Effector CD8-positive, alpha-beta T cell (primary cell): ENCODE data around the gene EGFLAM.

Experiments used
- DNase-seq: peaks from one replicate; lab custom pipeline; 2025; lab: John Stamatoyannopoulos, UW

Gene EGFLAM

GRCh38 chr5:38265546-38266179 is 7.3 kb downstream of the EGFLAM start:
- no peak for DNase-seq

GRCh38 chr5:38267372-38267771 is 9.0 kb downstream of the EGFLAM start:
- no peak for DNase-seq

GRCh38 chr5:38273626-38274025 is 15.3 kb downstream of the EGFLAM start:
- no peak for DNase-seq

- no peak for DNase-seq
Observed at GRCh38 chr5:38274370-38274769, 16.0 kb downstream of the EGFLAM start.

- no peak for DNase-seq
Observed at GRCh38 chr5:38284384-38284783, 26.0 kb downstream of the EGFLAM start.

- no peak for DNase-seq
Observed at GRCh38 chr5:38285226-38285625, 26.9 kb downstream of the EGFLAM start.

- no peak for DNase-seq
Observed at GRCh38 chr5:38286002-38286401, 27.6 kb downstream of the EGFLAM start.

- no peak for DNase-seq
Observed at GRCh38 chr5:38287124-38287523, 28.8 kb downstream of the EGFLAM start.

GRCh38 chr5:38289457-38289856 is 31.1 kb downstream of the EGFLAM start:
- DNase-seq, result no peak

GRCh38 chr5:38290028-38290653 is 31.8 kb downstream of the EGFLAM start:
- no peak for DNase-seq

GRCh38 chr5:38291355-38291754 is 33.0 kb downstream of the EGFLAM start:
- no peak for DNase-seq

- no peak for DNase-seq
Observed at GRCh38 chr5:38292228-38292627, 33.9 kb downstream of the EGFLAM start.

GRCh38 chr5:38295751-38296150 is 37.4 kb downstream of the EGFLAM start:
- DNase-seq, result no peak

GRCh38 chr5:38297830-38298608 is 39.7 kb downstream of the EGFLAM start:
- DNase-seq, result no peak

- no peak for DNase-seq
Observed at GRCh38 chr5:38299585-38299984, 41.2 kb downstream of the EGFLAM start.

- no peak for DNase-seq
Observed at GRCh38 chr5:38305148-38305547, 46.8 kb downstream of the EGFLAM start.

GRCh38 chr5:38307845-38308244 is 49.5 kb downstream of the EGFLAM start:
- DNase-seq, result no peak

- no peak for DNase-seq
Observed at GRCh38 chr5:38316544-38317224, 58.3 kb downstream of the EGFLAM start.

- no peak for DNase-seq
Observed at GRCh38 chr5:38317868-38318267, 59.5 kb downstream of the EGFLAM start.

- DNase-seq, result no peak
Observed at GRCh38 chr5:38319491-38319890, 61.1 kb downstream of the EGFLAM start.

- no peak for DNase-seq
Observed at GRCh38 chr5:38321978-38322377, 63.6 kb downstream of the EGFLAM start.

- no peak for DNase-seq
Observed at GRCh38 chr5:38323645-38324295, 65.4 kb downstream of the EGFLAM start.
